Activated naive CD8-positive, alpha-beta T cell treated with anti-CD3 and anti-CD28 coated beads, Interleukin-2, amount 10 ng/mL, durations not matched to agents 7 days and 5 days (primary cell): ENCODE data around the gene GIGYF1. TPM values are rescaled to one million over a fixed set of nuclear protein-coding genes. Genes with fewer than 3 reads are reported as not detected.

Experiments used
- ATAC-seq: fragments of 150-1000 bp; cut with Tn5 transposase; one replicate; pipeline ENCODE4 v1.10.0; 2021; ENCODE audit warnings: low read depth, moderate library complexity
- POLR2A ChIA-PET: fragments of 350-600 bp; sonication (Branson Sonifier 250); formaldehyde crosslinking; loops from one replicate; lab custom pipeline; 2021; ENCODE audit warnings: antibody characterized with exemption; lab: Charles Lee
- DNase-seq: peaks from one replicate; pipeline ENCODE4 v3.0.0; 2021
- H3K27ac Mint-ChIP-seq: one replicate; pipeline ENCODE4 v1.8.0; 2022; ENCODE audit warnings: mild to moderate bottlenecking, mixed read lengths
- H3K27me3 Mint-ChIP-seq: one replicate; pipeline ENCODE4 v1.8.0; 2022; ENCODE audit warnings: mild to moderate bottlenecking, moderate library complexity, mixed read lengths
- H3K36me3 Mint-ChIP-seq: one replicate; pipeline ENCODE4 v1.8.0; 2021; ENCODE audit warnings: mild to moderate bottlenecking, mixed read lengths
- H3K4me1 Mint-ChIP-seq: one replicate; pipeline ENCODE4 v1.8.0; 2021; ENCODE audit warnings: mixed read lengths
- H3K4me3 Mint-ChIP-seq: one replicate; pipeline ENCODE4 v1.8.0; 2022; ENCODE audit warnings: mild to moderate bottlenecking, moderate library complexity, mixed read lengths
- H3K9me3 Mint-ChIP-seq: one replicate; pipeline ENCODE4 v1.8.0; 2021; ENCODE audit warnings: mixed read lengths
- total RNA-seq, 2 experiments: library from RNA; stranded (reverse); gene quantifications; one replicate each; pipeline ENCODE4 v1.2.3, GENCODE V29; 2021

The GIGYF1 gene
- total RNA-seq, 2 experiments from 2014 or later = 71.5 to 75.2 TPM

- Mint-ChIP-seq H3K27ac (no peak overlapping the region), H3K4me1 (peaks cover 3% of the 10 kb centered on the region), H3K27me3 (no peaks in the 10 kb centered on the region), H3K36me3 (peaks cover 3% of the 10 kb centered on the region), H3K9me3 (no peaks in the 10 kb centered on the region), H3K4me3 (no peak overlapping the region)
- no peak for ATAC-seq
- DNase-seq = no peak
- POLR2A ChIA-PET = interaction anchor here (1.6 kb wide), 1 partner anchor 10 kb away, joined by 14 read pairs; no protein-coding TSS in a partner anchor
These were observed 8.4 kb downstream of the GIGYF1 start for GRCh38 chr7:100685631-100686145.

GRCh38 chr7:100685049-100685605, 8.9 kb downstream of the GIGYF1 start:
- DNase-seq = no peak
- Mint-ChIP-seq H3K4me1 (peaks cover 3% of the 10 kb centered on the region), H3K36me3 (peaks cover 3% of the 10 kb centered on the region), H3K4me3 (no peak overlapping the region), H3K9me3 (no peaks in the 10 kb centered on the region), H3K27me3 (no peaks in the 10 kb centered on the region), H3K27ac (no peak overlapping the region)
- POLR2A ChIA-PET = interaction anchor here (1.6 kb wide), 1 partner anchor 9 kb away, joined by 14 read pairs; no protein-coding TSS in a partner anchor
- ATAC-seq = no peak

DNA sequence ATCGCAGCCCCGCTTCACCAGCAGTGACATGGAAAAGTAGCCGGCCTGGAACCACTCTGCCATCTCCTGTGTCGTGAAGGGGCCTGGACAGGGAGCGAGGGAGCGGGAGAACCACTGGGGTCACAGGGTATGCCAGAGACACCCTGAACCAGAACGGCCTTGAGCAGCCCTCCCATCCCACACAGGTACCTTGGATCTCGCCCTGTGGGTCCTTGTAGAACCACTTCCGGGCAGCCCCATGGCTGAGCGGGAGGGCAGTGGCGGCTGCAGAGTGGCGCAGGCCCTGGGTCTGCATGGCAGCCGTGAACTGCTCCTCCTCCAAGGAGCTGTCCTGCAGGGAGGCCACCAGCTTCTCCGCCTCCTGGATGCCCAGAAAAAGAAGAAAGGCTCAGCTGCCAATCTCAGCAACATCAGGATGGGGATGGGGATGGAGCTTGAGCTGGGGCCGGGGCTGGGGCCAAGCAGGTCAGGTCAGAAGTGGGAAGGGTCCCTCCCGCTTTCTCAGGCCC, 9.5 kb downstream of the GIGYF1 start:
- POLR2A ChIA-PET = interaction anchor here (1.6 kb wide), 1 partner anchor 9 kb away, joined by 14 read pairs; no protein-coding TSS in a partner anchor
- DNase-seq = no peak
- H3K27ac Mint-ChIP-seq = no peak overlapping the region
- peaks cover 3% of the 10 kb centered on the region for H3K36me3 Mint-ChIP-seq
- peaks cover 1% of the 10 kb centered on the region for H3K4me1 Mint-ChIP-seq
- no peak for ATAC-seq
- H3K9me3 Mint-ChIP-seq = no peaks in the 10 kb centered on the region
- H3K27me3 Mint-ChIP-seq = no peaks in the 10 kb centered on the region
- H3K4me3 Mint-ChIP-seq = no peak overlapping the region

DNA sequence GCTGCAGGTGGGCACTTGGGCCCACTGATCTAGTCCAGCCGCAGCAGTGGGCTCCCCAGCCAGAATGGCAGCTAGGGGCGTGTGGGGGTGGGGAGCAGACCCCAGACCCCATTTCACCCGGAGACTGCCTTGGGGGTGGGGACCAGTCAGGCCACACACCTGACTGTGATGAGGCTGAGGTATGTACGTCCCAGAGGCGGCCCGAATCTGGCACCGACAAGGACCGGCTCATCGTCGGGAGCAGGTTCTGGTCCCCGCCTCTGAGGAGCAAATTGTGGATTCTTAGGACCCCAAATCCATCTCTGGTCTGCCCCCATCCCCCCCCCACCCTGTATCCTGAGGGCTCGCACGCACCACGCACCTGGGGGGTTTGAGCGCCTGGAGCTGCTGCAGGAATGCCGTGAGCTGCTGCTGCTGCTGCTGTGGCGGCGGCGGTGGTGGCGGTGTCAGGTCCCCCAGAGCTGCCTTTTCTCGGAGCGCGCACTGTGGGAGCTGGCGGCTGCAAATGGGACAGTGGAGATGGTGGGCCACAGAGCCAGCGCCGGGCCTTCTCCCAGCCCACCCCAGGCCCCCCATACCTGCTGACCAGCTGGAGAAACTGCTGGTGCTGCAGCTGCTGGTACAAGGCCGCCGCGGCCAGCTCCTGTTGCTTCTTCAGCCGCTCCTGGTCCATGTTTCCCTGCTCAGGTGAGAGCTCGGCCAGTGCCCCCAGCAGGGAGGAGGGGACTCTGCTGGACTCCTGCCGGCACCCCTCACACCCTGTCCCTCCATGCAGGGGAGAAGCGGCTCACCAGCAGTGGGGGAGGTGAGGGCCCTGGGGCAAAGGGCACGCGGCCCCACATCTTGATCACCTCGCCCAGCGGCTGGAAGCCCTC, 10.2 kb downstream of the GIGYF1 start:
- Mint-ChIP-seq H3K4me1 (peaks cover 3% of the 10 kb centered on the region), H3K4me3 (no peak overlapping the region), H3K27ac (no peak overlapping the region), H3K9me3 (no peaks in the 10 kb centered on the region), H3K27me3 (no peaks in the 10 kb centered on the region), H3K36me3 (peaks cover 5% of the 10 kb centered on the region)
- POLR2A ChIA-PET = interaction anchor here (0.7 to 1.8 kb wide), 4 partner anchors 8 to 206 kb away, joined by 4 to 14 read pairs (median 5); partner anchors contain the start of genes FBXO24 and LRCH4
- ATAC-seq = no peak
- DNase-seq = no peak

- Mint-ChIP-seq H3K4me3 (no peak overlapping the region), H3K9me3 (no peaks in the 10 kb centered on the region), H3K27me3 (no peaks in the 10 kb centered on the region), H3K4me1 (peaks cover 4% of the 10 kb centered on the region), H3K36me3 (peaks cover 9% of the 10 kb centered on the region), H3K27ac (peak overlapping the region; percentile 54)
- POLR2A ChIA-PET = interaction anchor here (0.7 to 1.8 kb wide), 4 partner anchors 10 to 205 kb away, joined by 3 to 6 read pairs (median 4); partner anchors contain the start of genes FBXO24 and LRCH4
- peak; percentile 29 for DNase-seq
- no peak for ATAC-seq
These were observed 10.9 kb downstream of the GIGYF1 start for GRCh38 chr7:100682991-100683658.

- Mint-ChIP-seq H3K9me3 (no peaks in the 10 kb centered on the region), H3K4me1 (peaks cover 4% of the 10 kb centered on the region), H3K4me3 (no peak overlapping the region), H3K36me3 (peaks cover 10% of the 10 kb centered on the region), H3K27ac (no peak overlapping the region), H3K27me3 (no peaks in the 10 kb centered on the region)
- POLR2A ChIA-PET = interaction anchor here (0.8 to 2.0 kb wide), 4 partner anchors 9 to 96 kb away, joined by 3 to 6 read pairs (median 5); partner anchors contain the start of genes FBXO24 and LRCH4
- ATAC-seq = no peak
- DNase-seq = peak; percentile 34
These were observed 11.8 kb downstream of the GIGYF1 start for GRCh38 chr7:100682228-100682741.

DNA sequence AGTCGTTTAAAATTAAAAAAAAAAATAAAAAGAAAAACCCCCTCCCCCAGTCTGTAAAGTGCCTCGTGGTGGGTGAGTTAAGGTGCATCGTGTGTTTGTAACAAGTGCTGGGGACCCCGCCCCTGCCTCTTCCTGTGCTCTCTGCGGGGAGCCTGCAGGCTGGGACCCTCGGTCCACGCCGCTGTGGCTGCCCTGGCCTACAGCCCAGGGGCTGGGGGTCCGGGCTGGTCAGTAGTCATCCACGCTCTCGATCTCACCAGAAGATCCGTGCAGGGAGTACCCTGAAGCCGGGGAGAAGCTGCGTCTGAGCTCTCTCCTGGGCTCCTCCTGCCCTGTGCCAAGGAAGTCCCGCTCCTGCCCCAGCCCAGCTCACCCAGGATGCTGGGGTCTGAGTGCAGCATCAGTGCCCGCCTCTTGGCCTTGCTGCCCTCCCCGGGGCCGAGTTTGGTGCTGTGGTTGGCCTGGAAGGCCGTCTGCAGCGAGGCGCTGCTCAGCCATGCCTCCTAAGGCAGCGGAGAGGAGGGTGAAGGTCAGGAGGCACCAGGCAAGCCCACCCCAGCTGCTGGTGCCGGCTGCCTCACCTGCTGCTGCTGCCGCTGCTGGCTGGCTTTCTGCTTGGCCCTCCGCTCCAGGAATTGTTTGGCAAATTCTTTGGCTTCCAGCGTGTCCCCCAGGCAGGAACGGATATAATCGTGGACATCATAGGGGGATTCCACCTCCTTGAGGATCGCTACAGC, 12.4 kb downstream of the GIGYF1 start:
- ATAC-seq (no peak), DNase-seq (peak; percentile 35)
- H3K4me3 Mint-ChIP-seq = no peak overlapping the region
- no peaks in the 10 kb centered on the region for H3K27me3 Mint-ChIP-seq
- H3K27ac Mint-ChIP-seq = no peak overlapping the region
- H3K4me1 Mint-ChIP-seq = peaks cover 5% of the 10 kb centered on the region
- peaks cover 14% of the 10 kb centered on the region for H3K36me3 Mint-ChIP-seq
- no peaks in the 10 kb centered on the region for H3K9me3 Mint-ChIP-seq
- POLR2A ChIA-PET = interaction anchor here (0.7 to 2.2 kb wide), 7 partner anchors 8 to 235 kb away, joined by 3 to 20 read pairs (median 6); partner anchors contain the start of gene POP7

DNA sequence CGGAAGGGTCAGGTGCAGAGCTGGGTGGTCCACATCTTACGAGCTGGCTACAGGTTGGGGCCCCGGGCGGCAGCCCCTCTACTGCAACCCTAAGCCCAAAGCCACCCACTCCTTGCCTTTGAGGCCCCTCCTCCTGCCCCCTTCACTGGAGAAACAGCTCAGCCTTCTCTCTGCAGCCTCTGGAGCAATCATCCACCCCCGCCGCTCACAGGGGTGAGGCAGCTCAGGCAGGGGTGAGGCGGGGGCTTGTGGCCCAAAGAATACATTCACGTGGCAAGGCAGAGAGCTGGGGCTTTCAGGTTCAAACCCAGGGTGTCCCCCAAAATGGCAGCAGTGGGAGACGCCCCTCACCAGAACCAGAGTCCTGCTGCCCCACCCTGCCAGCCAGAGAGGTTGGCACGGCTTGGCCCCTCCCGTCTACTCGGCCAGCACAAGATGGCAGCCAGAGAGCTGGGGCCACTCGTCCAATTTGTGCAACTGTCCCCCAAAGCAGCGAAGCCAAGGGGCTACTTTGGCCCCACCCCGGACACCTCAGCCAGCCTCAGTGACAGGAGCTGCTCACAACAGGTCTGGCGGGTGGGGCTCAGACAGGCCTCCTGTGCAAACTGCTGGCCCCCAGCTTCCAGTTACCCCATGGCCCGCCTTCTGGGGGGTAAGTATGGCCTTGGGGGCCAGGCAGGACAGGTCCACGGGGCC, 13.3 kb downstream of the GIGYF1 start:
- Mint-ChIP-seq H3K4me1 (peaks cover 9% of the 10 kb centered on the region), H3K36me3 (peaks cover 18% of the 10 kb centered on the region), H3K27me3 (no peaks in the 10 kb centered on the region), H3K9me3 (no peaks in the 10 kb centered on the region), H3K4me3 (no peak overlapping the region), H3K27ac (no peak overlapping the region)
- no peak for ATAC-seq
- POLR2A ChIA-PET = interaction anchor here (0.5 to 2.2 kb wide), 11 partner anchors 9 to 234 kb away, joined by 3 to 20 read pairs (median 4); partner anchors contain the start of gene POP7
- DNase-seq = peak; percentile 39

DNA sequence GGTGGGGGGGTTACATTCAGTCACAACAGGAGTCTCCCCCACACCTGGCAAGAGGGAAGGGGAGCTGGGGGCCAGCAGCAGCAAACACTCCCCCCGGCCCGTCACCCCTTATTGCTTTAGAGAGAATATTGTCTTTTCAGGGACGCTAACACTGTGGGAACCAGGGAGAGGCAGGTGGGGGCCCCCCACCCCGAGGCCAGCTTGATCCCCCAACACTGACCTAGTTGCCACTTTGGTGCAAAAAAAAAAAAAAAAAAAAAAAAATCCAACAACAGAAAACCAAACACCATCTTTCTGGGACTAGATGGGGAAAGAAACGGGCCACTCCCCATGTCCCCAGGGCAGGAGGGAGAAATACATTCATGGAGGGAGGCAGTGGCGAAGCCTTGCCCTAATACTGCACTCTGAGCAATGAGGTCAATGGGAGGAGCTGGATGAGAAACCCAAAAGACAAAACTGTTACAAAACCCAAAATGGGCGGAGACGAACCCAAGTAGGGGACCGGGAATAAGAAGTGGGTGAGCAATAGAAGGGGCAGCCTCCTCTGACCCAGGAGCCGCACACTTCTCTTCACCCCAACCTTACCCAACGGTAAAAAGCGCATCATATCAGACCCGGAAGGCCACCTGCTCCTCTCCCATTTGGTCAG, 14.0 kb downstream of the GIGYF1 start:
- POLR2A ChIA-PET = interaction anchor here (0.5 to 2.2 kb wide), 11 partner anchors 10 to 620 kb away, joined by 3 to 20 read pairs (median 4); partner anchors contain the start of genes MOSPD3 and POP7
- ATAC-seq (no peak), DNase-seq (peak; percentile 27)
- H3K4me1 Mint-ChIP-seq = peaks cover 9% of the 10 kb centered on the region
- H3K4me3 Mint-ChIP-seq = no peak overlapping the region
- peaks cover 19% of the 10 kb centered on the region for H3K36me3 Mint-ChIP-seq
- no peaks in the 10 kb centered on the region for H3K27me3 Mint-ChIP-seq
- no peaks in the 10 kb centered on the region for H3K9me3 Mint-ChIP-seq
- peak overlapping the region; percentile 19 for H3K27ac Mint-ChIP-seq

DNA sequence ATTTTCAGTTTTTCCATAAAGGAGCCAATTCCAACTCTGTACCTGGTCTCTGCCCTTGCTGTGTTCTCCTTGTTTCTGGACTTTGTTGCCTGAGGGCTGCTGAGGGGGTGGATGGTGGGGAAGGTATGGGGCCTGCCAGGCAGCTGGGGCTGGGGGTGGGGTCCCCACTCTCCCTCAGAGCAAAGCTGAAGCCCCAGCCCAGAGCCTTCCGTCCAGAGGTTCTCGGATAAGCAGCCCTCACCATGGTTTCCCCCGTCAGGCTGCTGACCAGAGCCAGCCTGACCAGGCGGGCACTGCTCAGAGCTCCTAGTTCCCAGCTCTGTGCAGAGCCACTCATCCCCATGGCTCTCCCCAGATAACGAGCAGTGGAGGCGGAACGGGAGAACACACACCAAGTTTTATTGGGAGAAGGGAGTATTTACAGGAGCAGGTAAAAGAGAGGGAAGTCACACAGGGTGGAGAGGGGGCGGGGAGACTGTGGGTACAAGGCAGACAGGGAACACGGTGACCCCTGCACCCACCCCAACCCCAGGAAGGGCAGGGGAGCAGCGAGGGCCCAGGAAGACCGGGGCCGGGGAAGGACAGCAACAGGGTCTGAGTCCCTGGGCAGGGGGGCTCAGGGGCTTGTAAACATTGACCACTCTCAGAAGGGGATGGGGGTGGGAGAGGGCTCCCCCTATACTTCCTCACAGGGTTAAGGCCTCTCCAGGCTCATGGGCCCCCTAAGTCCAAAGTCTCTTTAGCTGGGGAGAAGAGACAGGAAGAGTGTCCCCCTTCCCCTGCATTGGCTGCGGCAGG, 14.7 kb downstream of the GIGYF1 start:
- ATAC-seq = no peak
- Mint-ChIP-seq H3K9me3 (no peaks in the 10 kb centered on the region), H3K4me1 (peaks cover 10% of the 10 kb centered on the region), H3K36me3 (peaks cover 21% of the 10 kb centered on the region), H3K4me3 (no peak overlapping the region), H3K27ac (no peak overlapping the region), H3K27me3 (no peaks in the 10 kb centered on the region)
- no peak for DNase-seq
- POLR2A ChIA-PET = interaction anchor here (0.6 to 5.2 kb wide), 8 partner anchors 11 to 619 kb away, joined by 3 to 41 read pairs (median 6); partner anchors contain the start of genes FBXO24, LRCH4, MOSPD3 and POP7
